SK-N-MC (cell line): Measurements from ENCODE around the gene CHID1.

ENCODE experiments used
- DNase-seq: peaks from one replicate; pipeline ENCODE4 v3.0.0-alpha.2; 2011; ENCODE audit warnings: low read depth, low spot score
- H3K27ac ChIP-seq: fragments of 200-600 bp; sonication (generic); 2 replicates; pipeline ENCODE4 v1.5.1; 2016; ENCODE audit warnings: mixed run types
- H3K36me3 ChIP-seq: fragments of 200-600 bp; sonication (generic); 2 replicates; pipeline ENCODE4 v1.6.1; 2017; ENCODE audit warnings: antibody characterized with exemption, low read length, mixed read lengths; ENCODE audit not compliant: insufficient read depth
- H3K4me3 ChIP-seq: fragments of 200-600 bp; sonication (generic); 2 replicates; pipeline ENCODE4 v1.5.1; 2016
- H3K9ac ChIP-seq: fragments of 200-600 bp; sonication (generic); 2 replicates; pipeline ENCODE4 v1.8.0; 2017; ENCODE audit warnings: mixed run types, mixed read lengths; ENCODE audit not compliant: insufficient read length
- H3K9me3 ChIP-seq: fragments of 200-600 bp; sonication (generic); 2 replicates; pipeline ENCODE4 v1.6.1; 2017; ENCODE audit warnings: low read depth, mild to moderate bottlenecking, antibody characterized with exemption, low read length, moderate library complexity, mixed read lengths
- EZH2 ChIP-seq: fragments of 200-600 bp; sonication (generic); IDR thresholded peaks from one replicate; pipeline ENCODE4 v1.6.1; 2017; ENCODE audit warnings: antibody characterized with exemption
- FOXP2 ChIP-seq: optimal IDR thresholded peaks from 2 replicates; pipeline ENCODE3; 2011; ENCODE audit warnings: mild to moderate bottlenecking, moderate library complexity; ENCODE audit not compliant: insufficient read depth; ENCODE audit errors: extremely low read length, control extremely low read depth
- POLR2AphosphoS5 ChIP-seq: IDR thresholded peaks from 2 replicates; pipeline ENCODE4 v1.6.1; 2012; ENCODE audit warnings: mild to moderate bottlenecking, low read depth, low read length, borderline replicate concordance

The CHID1 gene

DNA sequence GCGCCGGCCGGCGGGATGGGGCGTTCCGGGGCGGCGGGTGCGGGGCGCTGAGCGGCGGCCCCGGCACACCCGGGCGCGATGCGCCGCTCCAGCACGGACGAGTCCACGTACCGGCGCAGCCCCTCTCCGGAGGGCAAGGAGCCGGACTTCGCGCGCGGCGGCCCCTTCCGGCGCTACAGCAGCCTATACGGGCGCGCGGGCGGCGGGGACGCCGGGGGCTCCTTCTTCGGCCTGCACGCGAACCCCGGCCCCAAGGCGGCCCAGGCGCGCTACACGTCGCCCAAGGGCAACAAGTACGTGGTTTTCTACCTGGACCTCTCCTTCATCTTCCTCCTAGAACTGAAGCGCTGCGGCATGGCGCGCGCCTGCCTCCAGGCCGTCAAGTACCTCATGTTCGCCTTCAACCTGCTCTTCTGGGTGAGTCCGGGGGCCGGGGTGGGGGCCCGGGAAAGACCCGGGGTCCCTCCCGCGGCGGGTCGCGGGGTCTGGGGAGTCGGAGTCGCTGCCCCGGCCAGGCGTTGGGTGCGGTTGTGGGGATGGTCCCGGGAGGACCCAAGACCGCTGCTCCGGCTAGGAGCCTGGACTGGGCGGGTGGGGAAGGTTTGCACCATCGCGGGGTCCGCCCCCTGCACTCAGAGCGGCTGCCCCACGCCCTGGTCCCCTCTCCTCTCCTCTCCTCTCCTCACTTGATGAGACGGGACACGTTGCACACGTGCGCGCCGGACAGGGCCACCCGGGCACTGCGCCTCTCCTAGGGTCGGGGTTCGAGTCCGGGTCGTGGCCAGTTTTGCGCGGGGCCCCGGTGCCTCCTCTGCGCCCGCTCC is 60.4 kb downstream of the CHID1 start:
- TF ChIP-seq EZH2, result no peak
- TF ChIP-seq POLR2AphosphoS5, result no peak
- no peak for TF ChIP-seq FOXP2
- H3K27ac ChIP-seq, result no peak overlapping the region
- peak overlapping the region; percentile 56 for H3K9ac ChIP-seq
- no peaks in the 10 kb centered on the region for H3K9me3 ChIP-seq
- H3K4me3 ChIP-seq, result peak overlapping the region; percentile 83
- no peak for DNase-seq
- no peaks in the 10 kb centered on the region for H3K36me3 ChIP-seq

DNA sequence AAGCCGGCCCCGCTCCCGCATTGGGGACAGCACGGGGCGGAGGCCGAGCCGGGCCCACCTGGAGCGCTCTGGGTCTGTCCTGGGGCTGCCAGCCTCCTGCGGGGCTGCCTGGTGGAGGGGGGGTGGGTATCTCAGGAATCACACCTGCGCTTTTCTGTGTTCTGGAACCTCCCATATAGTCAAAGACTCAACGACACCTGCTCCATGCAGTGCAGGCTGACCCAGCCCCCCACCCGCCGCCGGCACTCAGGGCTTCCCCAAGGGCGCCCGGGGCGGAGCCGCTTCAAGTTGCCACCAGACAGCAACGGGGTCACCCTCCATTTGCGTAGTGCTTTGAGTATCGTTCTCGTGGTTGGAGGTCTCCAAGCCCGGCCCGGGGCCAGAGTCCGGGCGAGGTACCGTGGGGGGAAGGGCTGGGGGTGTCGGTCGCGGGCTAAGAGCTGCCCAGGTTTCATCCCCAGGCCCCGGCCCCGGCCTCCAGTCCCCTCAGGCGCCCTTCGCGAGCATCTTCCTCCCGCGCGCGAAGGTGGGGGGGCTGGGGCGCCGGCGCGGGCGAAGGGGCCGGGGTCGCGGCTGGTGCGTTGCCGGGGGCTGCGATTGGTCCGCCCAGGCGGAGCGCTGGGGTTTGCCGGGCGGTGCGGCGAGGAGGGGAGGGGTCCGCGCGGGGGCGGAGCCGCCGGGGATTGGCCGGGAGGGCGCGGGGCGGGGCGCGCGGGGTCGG is 61.3 kb downstream of the CHID1 start:
- Histone ChIP-seq H3K9me3 (no peaks in the 10 kb centered on the region), H3K36me3 (no peaks in the 10 kb centered on the region), H3K9ac (no peak overlapping the region), H3K27ac (0 out of 2 replicates have a peak overlapping the region, but pooled peaks have one; percentile 25), H3K4me3 (peak overlapping the region; percentile 83)
- DNase-seq, result no peak
- TF ChIP-seq POLR2AphosphoS5, result no peak
- TF ChIP-seq EZH2, result no peak
- no peak for TF ChIP-seq FOXP2

DNA sequence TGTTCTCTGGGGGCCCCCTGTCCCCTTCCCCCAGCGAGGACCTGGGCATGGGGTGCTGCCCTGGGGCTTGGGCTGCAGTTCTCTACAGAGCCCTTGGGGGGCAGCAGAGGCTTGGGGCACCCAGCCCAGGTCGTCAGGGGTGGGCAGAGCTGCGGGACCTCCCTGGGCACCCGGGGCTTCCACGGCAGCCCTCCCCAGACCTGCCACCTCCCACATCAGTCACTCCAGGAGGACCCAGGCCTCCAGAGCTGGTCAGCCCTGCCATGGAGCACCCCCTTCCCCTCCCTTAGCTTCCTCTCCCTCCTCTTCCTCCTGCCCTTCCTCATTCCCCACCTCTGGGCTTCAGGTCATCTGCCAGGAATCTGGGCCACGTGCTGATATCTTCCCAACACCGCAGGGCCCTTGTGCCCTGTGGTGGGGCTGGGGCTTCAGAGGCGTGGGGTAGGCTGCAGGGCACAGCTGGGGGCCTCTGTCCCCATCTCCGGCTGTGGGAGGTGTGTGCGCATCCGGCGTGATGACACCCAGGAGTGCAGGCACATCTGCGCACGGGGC is 62.2 kb downstream of the CHID1 start:
- TF ChIP-seq POLR2AphosphoS5, result no peak; the same call in 1 of the 2 replicates
- TF ChIP-seq FOXP2, result no peak
- TF ChIP-seq EZH2, result no peak
- H3K9ac ChIP-seq, result no peak overlapping the region
- H3K9me3 ChIP-seq, result no peaks in the 10 kb centered on the region
- 0 out of 2 replicates have a peak overlapping the region, but pooled peaks have one; percentile 83 for H3K4me3 ChIP-seq
- 0 out of 2 replicates have a peak overlapping the region, but pooled peaks have one; percentile 25 for H3K27ac ChIP-seq
- DNase-seq, result no peak
- no peaks in the 10 kb centered on the region for H3K36me3 ChIP-seq

DNA sequence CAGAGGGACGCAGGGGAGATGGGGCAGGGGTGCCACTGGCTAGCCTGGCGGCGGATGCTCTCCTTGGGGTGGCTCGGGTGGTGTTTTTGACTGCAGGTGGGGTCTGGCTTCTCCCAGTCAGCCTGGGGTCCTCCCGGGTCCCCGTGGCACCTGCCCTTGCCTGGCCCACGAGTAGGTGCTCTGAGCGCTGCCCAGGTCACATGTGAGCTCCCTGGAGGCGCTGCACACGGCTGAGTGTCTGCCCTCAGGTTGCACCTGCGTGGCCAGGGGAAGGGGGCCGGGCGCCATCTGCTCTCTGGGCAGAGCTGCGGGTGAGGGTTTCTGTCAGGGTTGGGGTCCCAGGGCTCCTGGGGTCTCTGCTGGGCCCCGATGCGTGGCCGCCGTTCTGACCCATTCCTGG is 62.7 kb downstream of the CHID1 start:
- Histone ChIP-seq H3K9me3 (no peaks in the 10 kb centered on the region), H3K36me3 (no peaks in the 10 kb centered on the region), H3K9ac (no peak overlapping the region), H3K27ac (no peak overlapping the region), H3K4me3 (no peak overlapping the region)
- TF ChIP-seq POLR2AphosphoS5, result no peak
- no peak for TF ChIP-seq FOXP2
- no peak for TF ChIP-seq EZH2
- no peak for DNase-seq

DNA sequence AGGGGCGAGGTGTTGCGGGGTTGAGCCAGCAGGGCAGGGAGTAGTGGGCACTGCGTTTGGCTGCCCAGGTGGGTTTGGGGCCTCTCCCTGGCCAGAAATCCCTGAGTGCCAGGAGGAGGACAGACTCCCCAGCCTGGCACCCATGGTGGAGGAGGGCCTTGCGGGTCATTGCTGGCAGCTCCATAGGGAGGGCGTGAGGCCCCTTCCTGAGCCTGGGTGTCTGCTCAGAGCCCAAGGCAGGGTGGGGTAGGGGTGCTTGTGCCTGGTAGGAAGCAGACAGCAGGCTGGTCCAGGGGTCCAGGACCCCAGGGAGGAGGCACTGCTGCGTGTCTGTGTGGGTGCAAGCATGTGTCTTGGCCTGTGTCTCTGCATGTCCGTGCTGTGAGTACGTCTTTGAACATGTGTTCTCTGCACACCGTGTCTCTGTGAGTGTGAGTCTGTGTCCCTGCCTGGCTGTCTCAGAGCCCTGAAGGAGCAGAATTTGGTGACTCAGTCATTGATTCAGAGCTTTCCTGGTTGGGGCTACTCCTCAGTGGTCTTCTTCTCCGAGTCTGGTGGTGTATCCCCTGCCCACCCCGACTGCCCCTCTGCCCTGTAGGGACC is 64.0 kb downstream of the CHID1 start:
- no peak overlapping the region for H3K9ac ChIP-seq
- peak overlapping the region; percentile 86; the same call in 1 of the 2 replicates for H3K27ac ChIP-seq
- no peaks in the 10 kb centered on the region for H3K36me3 ChIP-seq
- TF ChIP-seq POLR2AphosphoS5 (no peak), EZH2 (no peak), FOXP2 (no peak)
- no peak for DNase-seq
- no peak overlapping the region for H3K4me3 ChIP-seq
- H3K9me3 ChIP-seq, result no peaks in the 10 kb centered on the region

DNA sequence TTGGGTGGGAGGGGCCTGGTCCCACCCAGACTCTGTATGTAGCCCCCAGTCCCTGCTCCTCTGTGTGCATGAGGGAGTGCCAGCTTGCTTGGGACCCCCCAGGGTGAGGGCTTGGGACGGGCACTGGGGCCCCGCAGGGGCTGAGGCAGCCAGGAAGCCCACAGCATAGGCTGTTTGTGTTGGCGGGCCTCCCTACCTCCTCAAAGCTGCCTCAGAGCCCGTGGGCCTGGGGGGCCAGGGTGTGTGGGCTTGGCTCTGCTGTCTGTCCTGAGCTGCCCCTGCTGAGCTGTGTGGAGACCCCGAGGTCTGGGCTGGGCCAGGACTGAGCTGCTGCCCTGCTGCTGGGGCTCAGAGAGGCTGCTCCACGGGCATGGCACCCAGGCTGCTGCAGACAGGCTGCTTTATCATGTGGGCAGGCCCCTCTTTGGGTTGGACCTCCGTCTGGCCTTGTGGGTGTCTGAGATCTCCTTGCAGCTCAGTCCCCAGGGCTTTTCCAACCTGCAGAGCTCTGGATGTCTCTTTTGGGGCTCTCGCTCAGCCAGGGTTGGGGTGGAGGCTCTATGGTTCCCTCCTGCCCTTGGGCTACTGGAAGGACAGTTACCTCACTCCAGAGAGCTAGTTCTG is 64.6 kb downstream of the CHID1 start:
- H3K27ac ChIP-seq, result peak overlapping the region; percentile 86
- DNase-seq, result no peak
- TF ChIP-seq POLR2AphosphoS5, result peak; percentile 18; the same call in 1 of the 2 replicates
- TF ChIP-seq FOXP2, result no peak
- no peak for TF ChIP-seq EZH2
- no peaks in the 10 kb centered on the region for H3K9me3 ChIP-seq
- H3K9ac ChIP-seq, result no peak overlapping the region
- H3K36me3 ChIP-seq, result no peaks in the 10 kb centered on the region
- H3K4me3 ChIP-seq, result peak overlapping the region; percentile 25; the same call in 1 of the 2 replicates

DNA sequence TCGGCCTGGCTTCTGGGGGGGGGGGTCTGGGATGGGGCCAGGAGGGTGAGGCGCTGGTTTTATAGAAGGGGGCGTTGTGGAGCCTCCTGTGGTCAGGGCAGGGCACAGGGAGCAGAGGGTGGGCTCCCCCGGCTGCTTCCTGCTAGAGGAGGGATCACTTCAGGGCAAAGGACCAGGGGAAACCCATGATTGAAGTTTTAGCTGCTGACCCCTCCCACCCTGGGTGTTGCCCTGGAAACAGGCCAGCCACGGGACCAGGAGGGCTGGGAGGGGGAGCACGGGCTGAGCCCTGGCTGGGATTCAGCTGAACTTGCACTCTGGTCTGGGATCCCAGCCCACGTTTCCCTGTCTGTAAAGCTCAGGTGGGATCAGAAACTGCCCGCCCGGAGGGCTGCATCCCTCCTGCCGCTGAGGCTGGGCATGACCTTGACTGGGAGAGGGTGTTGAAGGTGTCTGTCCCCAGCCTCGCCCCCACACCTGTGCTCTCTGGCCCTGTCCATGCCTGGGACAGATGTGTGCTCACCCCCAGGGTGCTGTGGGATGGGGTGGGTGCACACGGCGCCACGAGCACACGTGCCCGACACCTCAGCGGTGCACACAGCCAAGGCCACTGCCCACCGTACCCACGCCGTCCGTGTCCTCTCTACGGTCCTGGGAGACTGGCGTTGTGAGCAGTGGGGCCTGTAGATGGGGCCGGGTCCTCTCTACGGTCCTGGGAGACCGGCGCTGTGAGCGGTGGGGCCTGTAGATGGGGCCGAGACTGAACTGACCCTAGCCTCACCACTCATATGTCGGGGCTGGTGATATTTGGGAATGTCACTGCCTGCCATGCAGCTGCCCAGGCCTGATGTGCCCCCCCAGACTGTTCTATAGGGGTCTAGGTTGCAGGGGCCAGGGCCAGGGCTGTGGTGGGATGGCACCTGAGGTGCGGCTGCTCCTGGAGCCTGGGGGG is 65.6 kb downstream of the CHID1 start:
- no peak overlapping the region for H3K9ac ChIP-seq
- TF ChIP-seq EZH2 (no peak), FOXP2 (no peak), POLR2AphosphoS5 (no peak)
- peak overlapping the region; percentile 86 for H3K27ac ChIP-seq
- DNase-seq, result no peak
- peak overlapping the region; percentile 97 for H3K4me3 ChIP-seq
- H3K36me3 ChIP-seq, result peaks cover 6% of the 10 kb centered on the region
- H3K9me3 ChIP-seq, result no peaks in the 10 kb centered on the region
